ENCODE measurements around the gene FBXO31.

DNA sequence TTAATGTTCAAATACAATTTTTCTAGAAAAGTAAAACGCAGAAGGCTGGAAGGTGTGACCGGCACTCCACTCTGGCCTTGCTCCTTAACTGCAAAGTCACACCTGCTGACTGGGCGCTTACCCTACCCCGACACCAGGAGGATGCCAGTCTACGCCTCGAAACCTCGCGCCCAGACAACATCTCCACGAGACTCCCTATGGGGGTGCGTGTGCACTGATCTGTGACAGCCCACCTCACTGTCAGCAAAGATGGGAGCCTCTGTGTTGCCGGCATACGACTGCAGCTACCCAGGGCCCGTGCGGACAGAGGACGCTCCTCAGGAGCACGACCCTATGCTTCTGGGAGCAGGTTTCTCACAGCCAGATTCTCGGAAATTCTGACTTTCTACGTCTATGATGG lies 34.6 kb upstream of the FBXO31 start:
- TF ChIP-seq, protein P1, sequence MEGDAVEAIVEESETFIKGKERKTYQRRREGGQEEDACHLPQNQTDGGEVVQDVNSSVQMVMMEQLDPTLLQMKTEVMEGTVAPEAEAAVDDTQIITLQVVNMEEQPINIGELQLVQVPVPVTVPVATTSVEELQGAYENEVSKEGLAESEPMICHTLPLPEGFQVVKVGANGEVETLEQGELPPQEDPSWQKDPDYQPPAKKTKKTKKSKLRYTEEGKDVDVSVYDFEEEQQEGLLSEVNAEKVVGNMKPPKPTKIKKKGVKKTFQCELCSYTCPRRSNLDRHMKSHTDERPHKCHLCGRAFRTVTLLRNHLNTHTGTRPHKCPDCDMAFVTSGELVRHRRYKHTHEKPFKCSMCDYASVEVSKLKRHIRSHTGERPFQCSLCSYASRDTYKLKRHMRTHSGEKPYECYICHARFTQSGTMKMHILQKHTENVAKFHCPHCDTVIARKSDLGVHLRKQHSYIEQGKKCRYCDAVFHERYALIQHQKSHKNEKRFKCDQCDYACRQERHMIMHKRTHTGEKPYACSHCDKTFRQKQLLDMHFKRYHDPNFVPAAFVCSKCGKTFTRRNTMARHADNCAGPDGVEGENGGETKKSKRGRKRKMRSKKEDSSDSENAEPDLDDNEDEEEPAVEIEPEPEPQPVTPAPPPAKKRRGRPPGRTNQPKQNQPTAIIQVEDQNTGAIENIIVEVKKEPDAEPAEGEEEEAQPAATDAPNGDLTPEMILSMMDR (IDR thresholded peaks at IDR 0.05; ENCODE audit: low read depth, low read length) = no peak
- TF ChIP-seq EZH2phosphoT487 (IDR thresholded peaks at IDR 0.05; ENCODE audit: low read depth) = no peak
